Peyer's patch (tissue), 4 donors: ENCODE results near the gene PROZ. TPM values are rescaled to one million over a fixed set of nuclear protein-coding genes. Genes with fewer than 3 reads are reported as not detected.

Experiments used
- DNase-seq, 3 donors: peaks; one replicate each; pipeline ENCODE4 v3.0.0-alpha.2; 2017 to 2019
- H3K27ac ChIP-seq, 4 donors: fragments of 200-600 bp; sonication (generic); one replicate each; pipeline ENCODE4 v1.5.1; 2016 to 2019
- H3K27me3 ChIP-seq, 2 donors: fragments of 200-600 bp; sonication (generic); one replicate each; pipeline ENCODE4 v1.5.1; 2019
- H3K36me3 ChIP-seq, 3 donors: fragments of 200-600 bp; sonication (generic); one replicate each; pipeline ENCODE4 v1.5.1; 2016 to 2019
- H3K4me1 ChIP-seq, 4 donors: fragments of 200-600 bp; sonication (generic); one replicate each; pipeline ENCODE4 v1.5.1; 2016 to 2019
- H3K4me3 ChIP-seq, 4 donors: fragments of 200-600 bp; sonication (generic); 1 replicate in 3 of 4; 2 replicates in 1 of 4; pipeline ENCODE4 v1.5.1; 2016 to 2019; ENCODE audit warnings: mild to moderate bottlenecking in 1 of 4
- H3K9me3 ChIP-seq, 4 donors: fragments of 200-600 bp; sonication (generic); one replicate each; pipeline ENCODE4 v1.5.1; 2016 to 2019; ENCODE audit warnings: mild to moderate bottlenecking in 1 of 4
- POLR2A ChIP-seq, 2 donors: fragments of 450-650 bp; IDR thresholded peaks; one replicate each; pipeline ENCODE4 v1.5.1; 2017; ENCODE audit warnings: antibody characterized with exemption in 2 of 2, mild to moderate bottlenecking in 2 of 2, moderate library complexity in 2 of 2
- total RNA-seq, 4 donors: library from RNA; depleted of rRNA; stranded (reverse); fragments of >200 nt; gene quantifications; one replicate each; pipeline ENCODE4 v1.1.0, GENCODE V29; 2016
- TF ChIP-seq, protein P1 (sequence below), 6 experiments: fragments of 450-650 bp in 4 of 6; fragments of 200-600 bp in 2 of 6; sonication (generic) in 1 of 6; IDR thresholded peaks; one replicate each; pipeline ENCODE4 v1.5.1; 2017 to 2019; ENCODE audit warnings: antibody characterized with exemption in 6 of 6, mild to moderate bottlenecking in 3 of 6, moderate library complexity in 1 of 6

Gene PROZ
- total RNA-seq, 4 donors from 2014 or later: 0.53 TPM; not detected in 3

- Histone ChIP-seq H3K36me3 (no peaks in the 10 kb centered on the region), H3K27ac (no peak overlapping the region), H3K27me3 (no peaks in the 10 kb centered on the region), H3K4me3 (peak overlapping the region in 1 of 4 donors; percentile 47), H3K4me1 (peaks cover 0 to 17% (median 11%) of the 10 kb centered on the region in 4 donors), H3K9me3 (no peaks in the 10 kb centered on the region)
- DNase-seq: peak in 1 of 3 donors; percentile 49
- TF ChIP-seq, protein P1, sequence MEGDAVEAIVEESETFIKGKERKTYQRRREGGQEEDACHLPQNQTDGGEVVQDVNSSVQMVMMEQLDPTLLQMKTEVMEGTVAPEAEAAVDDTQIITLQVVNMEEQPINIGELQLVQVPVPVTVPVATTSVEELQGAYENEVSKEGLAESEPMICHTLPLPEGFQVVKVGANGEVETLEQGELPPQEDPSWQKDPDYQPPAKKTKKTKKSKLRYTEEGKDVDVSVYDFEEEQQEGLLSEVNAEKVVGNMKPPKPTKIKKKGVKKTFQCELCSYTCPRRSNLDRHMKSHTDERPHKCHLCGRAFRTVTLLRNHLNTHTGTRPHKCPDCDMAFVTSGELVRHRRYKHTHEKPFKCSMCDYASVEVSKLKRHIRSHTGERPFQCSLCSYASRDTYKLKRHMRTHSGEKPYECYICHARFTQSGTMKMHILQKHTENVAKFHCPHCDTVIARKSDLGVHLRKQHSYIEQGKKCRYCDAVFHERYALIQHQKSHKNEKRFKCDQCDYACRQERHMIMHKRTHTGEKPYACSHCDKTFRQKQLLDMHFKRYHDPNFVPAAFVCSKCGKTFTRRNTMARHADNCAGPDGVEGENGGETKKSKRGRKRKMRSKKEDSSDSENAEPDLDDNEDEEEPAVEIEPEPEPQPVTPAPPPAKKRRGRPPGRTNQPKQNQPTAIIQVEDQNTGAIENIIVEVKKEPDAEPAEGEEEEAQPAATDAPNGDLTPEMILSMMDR (IDR thresholded peaks at IDR 0.05): no peak
- TF ChIP-seq POLR2A (IDR thresholded peaks at IDR 0.05): no peak
Observed at GRCh38 chr13:113151745-113152690, 6.4 kb upstream of the PROZ start.

- DNase-seq: no peak
- H3K4me3 ChIP-seq: peak overlapping the region in 3 of 4 donors; percentile 46 to 50 (median 47)
- no peak for TF ChIP-seq POLR2A (IDR thresholded peaks at IDR 0.05)
- TF ChIP-seq, protein P1 (IDR thresholded peaks at IDR 0.05): no peak
- no peaks in the 10 kb centered on the region for H3K9me3 ChIP-seq
- H3K27ac ChIP-seq: no peak overlapping the region
- no peaks in the 10 kb centered on the region for H3K36me3 ChIP-seq
- H3K4me1 ChIP-seq: peaks cover 0 to 17% (median 11%) of the 10 kb centered on the region in 4 donors
- no peaks in the 10 kb centered on the region for H3K27me3 ChIP-seq
Observed at GRCh38 chr13:113152691-113152983, 5.8 kb upstream of the PROZ start.

DNA sequence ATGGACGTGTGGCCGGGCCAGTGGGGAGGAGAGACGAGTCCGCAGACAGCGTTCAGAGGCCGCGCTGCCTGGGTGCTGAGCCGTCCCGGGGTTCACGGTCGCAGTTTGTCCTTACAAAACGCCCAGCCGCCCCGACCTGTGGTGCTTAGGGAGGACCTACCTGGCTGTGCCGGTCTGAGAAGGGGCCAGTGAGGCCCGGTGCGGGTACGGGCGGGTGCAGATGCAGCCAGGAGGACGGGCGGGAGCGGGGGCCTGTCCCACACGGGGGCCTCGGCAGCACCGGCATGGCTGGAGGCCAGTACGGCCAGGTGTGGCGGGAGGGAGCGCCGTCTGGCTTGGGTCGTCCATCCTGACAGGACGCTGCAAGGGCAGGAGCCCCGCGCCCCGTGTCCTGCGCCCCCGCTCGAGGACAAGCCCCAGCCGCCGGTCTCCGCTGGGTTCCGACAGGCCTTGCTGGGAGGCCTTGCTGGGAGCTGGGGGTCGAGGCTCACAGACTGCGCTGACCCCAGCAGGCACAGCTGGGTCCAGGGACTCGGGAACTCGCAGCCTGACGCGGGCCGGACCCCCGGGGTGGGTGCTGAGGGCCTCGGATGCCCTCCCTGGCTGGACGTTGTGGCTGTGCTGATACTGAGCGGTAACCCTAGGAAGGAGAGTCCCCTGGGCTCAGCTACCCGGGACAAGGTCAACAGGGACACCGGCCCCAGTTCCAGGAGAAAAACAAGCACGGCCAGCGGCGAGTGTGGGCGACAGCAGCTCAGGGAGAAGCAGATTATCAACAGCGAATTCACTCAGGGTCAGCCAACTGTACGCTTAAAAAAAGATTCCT lies 5.3 kb upstream of the PROZ start:
- Histone ChIP-seq H3K4me1 (peaks cover 0 to 17% (median 11%) of the 10 kb centered on the region in 4 donors), H3K4me3 (peak overlapping the region; percentile 31 to 50 (median 46))

GRCh38 chr13:113153810-113154748 lies 4.4 kb upstream of the PROZ start:
- peaks cover 0 to 17% (median 11%) of the 10 kb centered on the region in 4 donors for H3K4me1 ChIP-seq
- no peaks in the 10 kb centered on the region for H3K27me3 ChIP-seq
- peak overlapping the region; percentile 38 to 56 (median 47) for H3K27ac ChIP-seq
- TF ChIP-seq, protein P1 (IDR thresholded peaks at IDR 0.05): no peak
- no peak for TF ChIP-seq POLR2A (IDR thresholded peaks at IDR 0.05)
- H3K4me3 ChIP-seq: peak overlapping the region; percentile 31 to 50 (median 46)
- no peaks in the 10 kb centered on the region for H3K9me3 ChIP-seq
- DNase-seq: peak; percentile 72 to 83 (median 83)
- no peaks in the 10 kb centered on the region for H3K36me3 ChIP-seq

More for the DNA sequence above, 5.3 kb upstream of the PROZ start:
- no peak for TF ChIP-seq POLR2A (IDR thresholded peaks at IDR 0.05)
- TF ChIP-seq, protein P1 (IDR thresholded peaks at IDR 0.05): no peak
- Histone ChIP-seq H3K27ac (peak overlapping the region; percentile 38 to 56 (median 47)), H3K9me3 (no peaks in the 10 kb centered on the region), H3K27me3 (no peaks in the 10 kb centered on the region), H3K36me3 (no peaks in the 10 kb centered on the region)
- DNase-seq: peak; percentile 29 to 68 (median 59)

DNA sequence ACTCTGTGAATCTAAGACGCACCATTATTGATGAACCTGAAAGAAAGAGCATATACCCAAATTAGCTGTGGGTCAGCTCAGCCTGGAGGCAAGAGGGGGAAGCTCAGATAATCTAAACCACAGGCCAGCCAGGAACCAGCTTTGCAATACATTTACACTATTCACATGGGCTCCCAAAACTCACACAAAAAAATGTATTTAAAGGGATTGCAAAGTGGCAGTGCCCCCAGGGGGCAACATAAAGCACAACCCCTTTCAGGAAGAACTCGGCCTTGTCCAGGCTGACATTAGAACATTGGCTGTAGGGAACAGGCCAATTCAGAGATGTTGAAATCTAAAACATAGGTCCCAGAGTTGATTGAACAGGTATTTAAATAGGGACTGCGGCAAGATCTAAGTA lies 3.2 kb upstream of the PROZ start:
- Histone ChIP-seq H3K27me3 (no peaks in the 10 kb centered on the region), H3K4me1 (peaks cover 0 to 17% (median 11%) of the 10 kb centered on the region in 4 donors), H3K4me3 (no peak overlapping the region), H3K27ac (no peak overlapping the region), H3K9me3 (no peaks in the 10 kb centered on the region), H3K36me3 (no peaks in the 10 kb centered on the region)
- no peak for DNase-seq
- TF ChIP-seq POLR2A (IDR thresholded peaks at IDR 0.05): no peak
- TF ChIP-seq, protein P1 (IDR thresholded peaks at IDR 0.05): no peak
